Measurements from ENCODE around the gene OR6V1. TPM values are rescaled to one million over a fixed set of nuclear protein-coding genes. Genes with fewer than 3 reads are reported as not detected.

Gene OR6V1
- total RNA-seq, 2 experiments from 2014 or later: not detected

GRCh38 chr7:143040209-143040715, 11.9 kb upstream of the OR6V1 start:
- intact Hi-C loops (cut with micrococcal nuclease; ENCODE audit: unreplicated experiment): no loop called here
- H3K79me2 ChIP-seq (ENCODE audit: insufficient read depth, low read depth, low read length): no peaks in the 10 kb centered on the region
- H3K4me1 ChIP-seq (ENCODE audit: insufficient read depth, low read length, poor library complexity, severe bottlenecking): no peaks in the 10 kb centered on the region
- ChIA-PET POLR2A (interaction anchor here (0.6 to 0.8 kb wide), 2 partner anchors 22 to 309 kb away, joined by 3 to 4 read pairs; no protein-coding TSS in a partner anchor), CTCF (ENCODE audit: unreplicated experiment) (no interaction called here)
- BruUV-seq (replicated peaks): no TSS peak
- no peak overlapping the region for H3K4me2 ChIP-seq (ENCODE audit: low read length)
- DNase-seq (ENCODE audit: low spot score): no peak
- H3K27ac ChIP-seq (ENCODE audit: low read depth, low read length, poor library complexity, severe bottlenecking): no peak overlapping the region
- no peaks in the 10 kb centered on the region for H3K9me3 ChIP-seq (ENCODE audit: low read length)
- H4K20me1 ChIP-seq (ENCODE audit: insufficient read depth, low read length): no peaks in the 10 kb centered on the region
- H2AFZ ChIP-seq (ENCODE audit: low read length): no peak overlapping the region
- no peaks in the 10 kb centered on the region for H3K36me3 ChIP-seq (ENCODE audit: insufficient read depth, low read length)
- no peak for TF ChIP-seq CTCF (conservative IDR thresholded peaks at IDR 0.05; ENCODE audit: low read length)
- TF ChIP-seq EZH2phosphoT487 (IDR thresholded peaks at IDR 0.05; ENCODE audit: borderline replicate concordance, low read depth, low read length): no peak
- no peak overlapping the region for H3K4me3 ChIP-seq (ENCODE audit: low read depth, low read length, poor library complexity, severe bottlenecking)
- H3K9me2 ChIP-seq (ENCODE audit: insufficient read depth, low read length): no peaks in the 10 kb centered on the region

GRCh38 chr7:143041346-143041745, 10.8 kb upstream of the OR6V1 start:
- Histone ChIP-seq H2AFZ (ENCODE audit: low read length) (no peak overlapping the region), H3K9me2 (ENCODE audit: insufficient read depth, low read length) (no peaks in the 10 kb centered on the region), H3K4me3 (ENCODE audit: low read depth, low read length, poor library complexity, severe bottlenecking) (no peak overlapping the region), H3K9me3 (ENCODE audit: low read length) (no peaks in the 10 kb centered on the region), H3K4me2 (ENCODE audit: low read length) (no peak overlapping the region), H3K36me3 (ENCODE audit: insufficient read depth, low read length) (no peaks in the 10 kb centered on the region), H3K4me1 (ENCODE audit: insufficient read depth, low read length, poor library complexity, severe bottlenecking) (no peaks in the 10 kb centered on the region), H4K20me1 (ENCODE audit: insufficient read depth, low read length) (no peaks in the 10 kb centered on the region), H3K79me2 (ENCODE audit: insufficient read depth, low read depth, low read length) (no peaks in the 10 kb centered on the region), H3K27ac (ENCODE audit: low read depth, low read length, poor library complexity, severe bottlenecking) (no peak overlapping the region)
- no peak for DNase-seq (ENCODE audit: low spot score)
- ChIA-PET POLR2A (interaction anchor here (0.9 kb wide), 1 partner anchor 18 kb away, joined by 3 read pairs; no protein-coding TSS in a partner anchor), CTCF (ENCODE audit: unreplicated experiment) (no interaction called here)
- BruUV-seq (replicated peaks): no TSS peak
- intact Hi-C loops (cut with micrococcal nuclease; ENCODE audit: unreplicated experiment): no loop called here
- TF ChIP-seq CTCF (conservative IDR thresholded peaks at IDR 0.05; ENCODE audit: low read length) (no peak), EZH2phosphoT487 (IDR thresholded peaks at IDR 0.05; ENCODE audit: borderline replicate concordance, low read depth, low read length) (no peak)

GRCh38 chr7:143042159-143042789, 9.9 kb upstream of the OR6V1 start:
- POLR2A ChIA-PET: no interaction called here
- DNase-seq (ENCODE audit: low spot score): no peak
- CTCF ChIA-PET (ENCODE audit: unreplicated experiment): no interaction called here

More at GRCh38 chr7:143042159-143042789, 9.9 kb upstream of the OR6V1 start:
- no peak overlapping the region for H2AFZ ChIP-seq (ENCODE audit: low read length)
- no peaks in the 10 kb centered on the region for H3K4me1 ChIP-seq (ENCODE audit: insufficient read depth, low read length, poor library complexity, severe bottlenecking)
- no peaks in the 10 kb centered on the region for H3K36me3 ChIP-seq (ENCODE audit: insufficient read depth, low read length)
- no peaks in the 10 kb centered on the region for H3K79me2 ChIP-seq (ENCODE audit: insufficient read depth, low read depth, low read length)
- H3K4me2 ChIP-seq (ENCODE audit: low read length): no peak overlapping the region
- intact Hi-C loops (cut with micrococcal nuclease; ENCODE audit: unreplicated experiment): no loop called here
- H3K9me2 ChIP-seq (ENCODE audit: insufficient read depth, low read length): no peaks in the 10 kb centered on the region
- no peaks in the 10 kb centered on the region for H4K20me1 ChIP-seq (ENCODE audit: insufficient read depth, low read length)
- H3K9me3 ChIP-seq (ENCODE audit: low read length): no peaks in the 10 kb centered on the region
- no peak overlapping the region for H3K27ac ChIP-seq (ENCODE audit: low read depth, low read length, poor library complexity, severe bottlenecking)
- no TSS peak for BruUV-seq (replicated peaks)
- H3K4me3 ChIP-seq (ENCODE audit: low read depth, low read length, poor library complexity, severe bottlenecking): no peak overlapping the region
- TF ChIP-seq EZH2phosphoT487 (IDR thresholded peaks at IDR 0.05; ENCODE audit: borderline replicate concordance, low read depth, low read length) (no peak), CTCF (conservative IDR thresholded peaks at IDR 0.05; ENCODE audit: low read length) (no peak)
